AML-193 (cell line): ENCODE data around the gene BBS9.
"Not testable (repeated sequence)": the region's sequence is repeated elsewhere in the genome, so short reads cannot be mapped to it uniquely, and the experiment has no call there.

Experiments
- DNase-seq, 2 experiments: peaks; one replicate each; lab custom pipeline; 2025; lab: John Stamatoyannopoulos, UW

Gene BBS9

GRCh38 chr7:33276325-33276724 is 147.0 kb downstream of the BBS9 start:
- no peak for DNase-seq

- no peak for DNase-seq
Observed at GRCh38 chr7:33276729-33277128, 147.4 kb downstream of the BBS9 start.

- no peak for DNase-seq
Observed at GRCh38 chr7:33278095-33278494, 148.7 kb downstream of the BBS9 start.

GRCh38 chr7:33286501-33286900 is 157.1 kb downstream of the BBS9 start:
- DNase-seq, result no peak

GRCh38 chr7:33287738-33288137 is 158.4 kb downstream of the BBS9 start:
- no peak for DNase-seq

GRCh38 chr7:33298848-33299247 is 169.5 kb downstream of the BBS9 start:
- no peak for DNase-seq

- no peak for DNase-seq
Observed at GRCh38 chr7:33299425-33299824, 170.1 kb downstream of the BBS9 start.

- no peak for DNase-seq
Observed at GRCh38 chr7:33300131-33300530, 170.8 kb downstream of the BBS9 start.

GRCh38 chr7:33300742-33301141 is 171.4 kb downstream of the BBS9 start:
- no peak for DNase-seq

- not testable (repeated sequence) for DNase-seq
Observed at GRCh38 chr7:33303978-33304557, 174.7 kb downstream of the BBS9 start.

- DNase-seq, result no peak
Observed at GRCh38 chr7:33307205-33307604, 177.8 kb downstream of the BBS9 start.

- no peak for DNase-seq
Observed at GRCh38 chr7:33310546-33310945, 181.2 kb downstream of the BBS9 start.

- DNase-seq, result no peak
Observed at GRCh38 chr7:33325754-33326484, 196.6 kb downstream of the BBS9 start.

GRCh38 chr7:33326485-33326848 is 197.1 kb downstream of the BBS9 start:
- no peak for DNase-seq

- no peak for DNase-seq
Observed at GRCh38 chr7:33327427-33327826, 198.1 kb downstream of the BBS9 start.

GRCh38 chr7:33334349-33334748 is 205.0 kb downstream of the BBS9 start:
- DNase-seq, result no peak

- DNase-seq, result no peak
Observed at GRCh38 chr7:33336820-33337219, 207.5 kb downstream of the BBS9 start.

GRCh38 chr7:33339074-33339790 is 209.9 kb downstream of the BBS9 start:
- DNase-seq, result no peak

GRCh38 chr7:33346055-33346454 is 216.7 kb downstream of the BBS9 start:
- DNase-seq, result no peak

GRCh38 chr7:33350577-33350976 is 221.2 kb downstream of the BBS9 start:
- DNase-seq, result no peak

GRCh38 chr7:33351709-33352108 is 222.3 kb downstream of the BBS9 start:
- DNase-seq, result no peak

- no peak for DNase-seq
Observed at GRCh38 chr7:33354201-33354600, 224.8 kb downstream of the BBS9 start.

GRCh38 chr7:33355386-33355785 is 226.0 kb downstream of the BBS9 start:
- DNase-seq, result no peak
